ENCODE data around the gene MICAL3.

MICAL3 gene

DNA sequence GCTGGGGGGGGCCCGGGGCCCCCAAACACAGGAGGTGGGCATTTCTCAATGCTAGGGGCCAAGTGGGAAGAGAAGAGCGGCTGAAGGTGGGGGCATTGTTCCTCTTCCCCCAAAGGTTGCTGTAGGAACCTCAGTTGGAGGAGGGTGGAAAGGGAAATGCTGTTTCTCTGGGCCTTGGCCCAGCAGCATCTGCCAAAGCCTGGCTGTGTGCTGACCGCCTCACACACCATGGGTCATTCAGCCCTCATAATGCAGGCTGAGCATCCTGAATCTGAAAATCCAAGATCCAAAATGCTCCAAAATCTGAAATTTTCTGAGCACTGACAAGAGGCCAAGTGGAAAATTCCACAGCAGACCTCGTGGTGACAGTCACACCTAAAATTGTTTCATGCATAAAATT, 201.1 kb downstream of the MICAL3 start:
- no peak overlapping the region for H3K27ac Mint-ChIP-seq
- no peaks in the 10 kb centered on the region for H3K9me3 Mint-ChIP-seq
- H3K4me3 Mint-ChIP-seq = no peak overlapping the region
- TF ChIP-seq, protein P1, sequence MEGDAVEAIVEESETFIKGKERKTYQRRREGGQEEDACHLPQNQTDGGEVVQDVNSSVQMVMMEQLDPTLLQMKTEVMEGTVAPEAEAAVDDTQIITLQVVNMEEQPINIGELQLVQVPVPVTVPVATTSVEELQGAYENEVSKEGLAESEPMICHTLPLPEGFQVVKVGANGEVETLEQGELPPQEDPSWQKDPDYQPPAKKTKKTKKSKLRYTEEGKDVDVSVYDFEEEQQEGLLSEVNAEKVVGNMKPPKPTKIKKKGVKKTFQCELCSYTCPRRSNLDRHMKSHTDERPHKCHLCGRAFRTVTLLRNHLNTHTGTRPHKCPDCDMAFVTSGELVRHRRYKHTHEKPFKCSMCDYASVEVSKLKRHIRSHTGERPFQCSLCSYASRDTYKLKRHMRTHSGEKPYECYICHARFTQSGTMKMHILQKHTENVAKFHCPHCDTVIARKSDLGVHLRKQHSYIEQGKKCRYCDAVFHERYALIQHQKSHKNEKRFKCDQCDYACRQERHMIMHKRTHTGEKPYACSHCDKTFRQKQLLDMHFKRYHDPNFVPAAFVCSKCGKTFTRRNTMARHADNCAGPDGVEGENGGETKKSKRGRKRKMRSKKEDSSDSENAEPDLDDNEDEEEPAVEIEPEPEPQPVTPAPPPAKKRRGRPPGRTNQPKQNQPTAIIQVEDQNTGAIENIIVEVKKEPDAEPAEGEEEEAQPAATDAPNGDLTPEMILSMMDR (IDR thresholded peaks at IDR 0.05) = no peak
- H3K36me3 Mint-ChIP-seq (ENCODE audit: low read depth) = no peaks in the 10 kb centered on the region
- no peak for DNase-seq
- H3K27me3 Mint-ChIP-seq (ENCODE audit: low read depth, poor library complexity) = no peaks in the 10 kb centered on the region
- H3K4me1 Mint-ChIP-seq = no peaks in the 10 kb centered on the region

DNA sequence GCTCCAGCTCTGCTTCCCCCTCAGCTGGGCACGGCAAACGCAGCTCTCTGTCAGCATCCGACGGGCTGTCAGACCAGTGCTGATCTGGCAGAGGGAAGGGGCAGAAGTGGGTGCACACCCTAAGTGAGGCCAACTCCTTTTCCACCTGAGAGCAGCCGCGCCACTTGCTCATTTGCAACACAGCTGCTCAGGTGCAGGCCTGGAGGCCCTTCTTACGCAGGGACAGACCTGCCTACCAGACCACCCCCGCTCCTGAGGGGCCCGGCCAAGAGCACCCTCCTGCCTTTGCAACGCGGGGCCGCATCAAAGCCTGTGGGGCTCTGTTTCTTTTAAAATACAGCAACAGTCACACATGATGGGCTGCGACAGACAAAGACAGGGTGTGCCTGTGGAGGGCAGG, 202.3 kb downstream of the MICAL3 start:
- DNase-seq = no peak
- TF ChIP-seq, protein P1 (IDR thresholded peaks at IDR 0.05) = no peak
- H3K27ac Mint-ChIP-seq = no peak overlapping the region
- no peak overlapping the region for H3K4me3 Mint-ChIP-seq
- H3K36me3 Mint-ChIP-seq (ENCODE audit: low read depth) = no peaks in the 10 kb centered on the region
- no peaks in the 10 kb centered on the region for H3K27me3 Mint-ChIP-seq (ENCODE audit: low read depth, poor library complexity)
- H3K9me3 Mint-ChIP-seq = no peaks in the 10 kb centered on the region
- no peaks in the 10 kb centered on the region for H3K4me1 Mint-ChIP-seq

DNA sequence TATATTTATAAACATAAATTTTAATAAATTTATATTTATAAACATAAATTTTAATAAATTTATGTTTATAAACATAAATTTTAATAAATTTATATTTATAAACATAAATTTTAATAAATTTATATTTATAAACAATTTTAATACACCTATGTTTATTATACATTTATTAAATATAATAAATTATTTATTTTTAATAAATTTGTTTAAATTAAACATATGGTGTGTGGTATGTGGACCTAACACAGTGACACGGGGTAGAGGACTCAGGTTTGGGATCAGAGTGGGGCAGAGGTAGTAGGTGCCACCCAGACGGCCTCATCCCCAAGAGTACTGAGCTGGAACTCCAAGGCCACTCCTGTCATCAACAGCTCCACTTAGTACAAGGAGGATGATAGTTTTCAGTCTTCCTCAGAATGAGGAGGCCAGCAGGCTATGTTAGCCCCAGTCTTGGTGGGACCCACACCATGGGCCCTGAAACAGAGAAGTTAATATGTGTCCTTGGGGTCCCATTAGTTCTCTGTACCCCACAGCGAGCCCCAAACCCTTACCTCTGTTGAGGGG, 203.4 kb downstream of the MICAL3 start:
- no peak overlapping the region for H3K27ac Mint-ChIP-seq
- no peaks in the 10 kb centered on the region for H3K36me3 Mint-ChIP-seq (ENCODE audit: low read depth)
- DNase-seq = no peak
- no peaks in the 10 kb centered on the region for H3K4me1 Mint-ChIP-seq
- no peaks in the 10 kb centered on the region for H3K27me3 Mint-ChIP-seq (ENCODE audit: low read depth, poor library complexity)
- TF ChIP-seq, protein P1 (IDR thresholded peaks at IDR 0.05) = no peak
- H3K9me3 Mint-ChIP-seq = no peaks in the 10 kb centered on the region
- no peak overlapping the region for H3K4me3 Mint-ChIP-seq

DNA sequence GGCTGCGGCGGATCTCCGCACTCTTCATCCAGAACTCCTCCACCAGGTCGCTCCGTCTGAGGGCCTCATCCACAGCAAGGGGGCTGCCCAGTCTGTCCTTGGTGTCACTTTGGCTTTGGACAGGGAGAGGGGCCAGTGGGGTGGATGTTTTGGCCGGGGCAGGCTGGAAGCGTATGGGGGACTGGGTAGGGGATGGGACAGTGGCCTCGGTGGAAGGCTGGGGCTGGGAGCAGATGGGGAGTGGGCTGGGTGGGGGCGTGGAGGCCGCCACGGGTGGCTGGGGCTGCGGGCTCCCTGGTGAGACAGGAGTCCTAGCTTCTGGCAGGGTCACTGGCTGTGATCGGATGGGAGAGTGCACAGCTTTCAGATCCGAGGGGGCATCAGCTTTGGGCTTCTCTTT, 205.7 kb downstream of the MICAL3 start:
- no peak for DNase-seq
- Mint-ChIP-seq H3K4me1 (no peaks in the 10 kb centered on the region), H3K4me3 (no peak overlapping the region), H3K27ac (no peak overlapping the region), H3K9me3 (no peaks in the 10 kb centered on the region), H3K27me3 (ENCODE audit: low read depth, poor library complexity) (no peaks in the 10 kb centered on the region), H3K36me3 (ENCODE audit: low read depth) (no peaks in the 10 kb centered on the region)
- TF ChIP-seq, protein P1 (IDR thresholded peaks at IDR 0.05) = no peak

DNA sequence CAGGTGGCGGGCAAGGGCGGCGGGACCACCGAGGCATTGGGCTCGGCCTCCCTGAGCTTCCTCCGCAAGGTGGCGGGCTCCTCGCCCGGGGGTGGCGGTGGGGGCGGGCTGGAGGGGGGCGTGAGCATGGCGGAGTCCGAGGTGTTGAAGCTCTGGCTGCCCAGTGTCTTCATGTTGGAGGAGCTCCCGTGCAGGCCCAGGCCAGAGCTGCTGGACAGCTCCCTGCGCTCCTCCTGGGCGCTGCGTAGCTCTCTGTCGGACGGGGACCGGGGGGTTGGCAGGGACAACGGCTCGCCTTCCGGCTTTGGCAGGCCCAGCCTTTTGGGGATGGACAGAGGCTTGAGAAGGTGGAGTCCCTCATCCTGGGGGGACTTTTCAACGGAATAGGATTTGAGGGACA, 206.2 kb downstream of the MICAL3 start:
- TF ChIP-seq, protein P1 (IDR thresholded peaks at IDR 0.05) = no peak
- H3K36me3 Mint-ChIP-seq (ENCODE audit: low read depth) = no peaks in the 10 kb centered on the region
- H3K4me3 Mint-ChIP-seq = no peak overlapping the region
- H3K27me3 Mint-ChIP-seq (ENCODE audit: low read depth, poor library complexity) = no peaks in the 10 kb centered on the region
- no peak for DNase-seq
- H3K9me3 Mint-ChIP-seq = no peaks in the 10 kb centered on the region
- H3K4me1 Mint-ChIP-seq = no peaks in the 10 kb centered on the region
- no peak overlapping the region for H3K27ac Mint-ChIP-seq

DNA sequence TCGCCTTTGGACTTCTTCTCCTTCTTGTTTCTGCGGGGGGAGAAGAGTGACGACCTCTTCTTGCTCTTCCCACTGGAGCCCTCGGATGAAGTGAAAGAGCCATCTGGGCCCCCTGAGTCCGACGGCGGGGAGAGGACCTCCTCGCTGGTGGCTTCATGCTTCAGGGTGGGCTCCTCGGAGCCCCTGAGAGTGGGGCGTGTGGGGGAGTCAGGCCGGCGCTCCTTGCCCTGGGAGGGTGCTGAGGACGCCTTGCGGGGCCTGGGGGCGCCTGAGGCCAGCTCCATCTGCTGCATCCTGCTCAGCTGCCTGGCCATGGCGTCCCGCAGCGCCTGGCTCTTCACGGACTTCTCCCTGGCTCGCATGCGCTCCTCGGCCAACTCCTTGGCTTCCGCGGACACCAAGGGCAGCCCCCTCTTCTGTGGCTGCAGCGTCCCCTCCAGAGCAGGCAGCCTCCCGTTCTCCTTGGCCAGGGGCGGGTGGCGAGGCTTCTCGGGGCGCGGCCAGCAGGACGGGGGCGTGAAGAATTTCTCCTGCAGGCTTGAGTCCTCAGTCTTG, 206.8 kb downstream of the MICAL3 start:
- Mint-ChIP-seq H3K36me3 (ENCODE audit: low read depth) (no peaks in the 10 kb centered on the region), H3K4me1 (peaks cover 4% of the 10 kb centered on the region), H3K27me3 (ENCODE audit: low read depth, poor library complexity) (no peaks in the 10 kb centered on the region), H3K4me3 (no peak overlapping the region), H3K9me3 (no peaks in the 10 kb centered on the region), H3K27ac (no peak overlapping the region)
- TF ChIP-seq, protein P1 (IDR thresholded peaks at IDR 0.05) = no peak
- no peak for DNase-seq
